ENCODE data around the gene CELA2B.

- TF ChIP-seq CTCF (IDR thresholded peaks at IDR 0.05 in 2 of 3, conservative IDR thresholded peaks at IDR 0.05 in 1 of 3; ENCODE audit: control insufficient read depth in 2 of 3, extremely low read depth in 1 of 3, insufficient read depth in 1 of 3, low read depth in 3 of 3, low read length in 3 of 3) (no peak), POLR2A (IDR thresholded peaks at IDR 0.05; ENCODE audit: low read depth, low read length) (no peak), ZZZ3 (IDR thresholded peaks at IDR 0.05; ENCODE audit: control insufficient read depth, insufficient read length, low read depth) (no peak), RAD21 (IDR thresholded peaks at IDR 0.05; ENCODE audit: insufficient read depth, low read depth, low read length) (no peak), POLR2AphosphoS5 (IDR thresholded peaks at IDR 0.05; ENCODE audit: low read length) (no peak), MEF2A (IDR thresholded peaks at IDR 0.05; ENCODE audit: insufficient read depth, low read depth, low read length) (no peak), NFYB (IDR thresholded peaks at IDR 0.05; ENCODE audit: insufficient read depth, low read depth, low read length) (no peak), ATF3 (IDR thresholded peaks at IDR 0.05; ENCODE audit: borderline replicate concordance, extremely low read depth, low read depth, low read length) (no peak), RELB (IDR thresholded peaks at IDR 0.05; ENCODE audit: low read depth) (no peak), ZNF592 (IDR thresholded peaks at IDR 0.05) (no peak), POLR2AphosphoS2 (IDR thresholded peaks at IDR 0.05; ENCODE audit: low read depth, low read length) (no peak), HDGF (IDR thresholded peaks at IDR 0.05) (no peak)
Measured at GRCh38 chr1:15460708-15461095, 15.2 kb upstream of the CELA2B start.

Measured in GM12878 (cell line).